KMS-11 (cell line): ENCODE data around the gene MRM1.

Source experiments
- H2AFZ ChIP-seq: fragments of 200-600 bp; sonication (generic); 2 replicates; pipeline ENCODE4 v1.6.1; 2016; ENCODE audit warnings: antibody characterized with exemption, mixed run types, low read depth
- H3K27ac ChIP-seq: fragments of 200-600 bp; sonication (generic); 2 replicates; pipeline ENCODE4 v1.6.1; 2016; ENCODE audit warnings: mild to moderate bottlenecking, mixed run types
- H3K27me3 ChIP-seq: fragments of 200-600 bp; sonication (generic); 2 replicates; pipeline ENCODE4 v1.6.1; 2017; ENCODE audit warnings: mild to moderate bottlenecking, low read depth, mixed run types, moderate library complexity; ENCODE audit not compliant: insufficient read depth
- H3K36me3 ChIP-seq: fragments of 200-600 bp; sonication (generic); 2 replicates; pipeline ENCODE4 v1.6.1; 2017; ENCODE audit warnings: mild to moderate bottlenecking, mixed run types; ENCODE audit not compliant: insufficient read depth
- H3K4me1 ChIP-seq: fragments of 200-600 bp; sonication (generic); 2 replicates; pipeline ENCODE4 v1.6.1; 2016; ENCODE audit warnings: mild to moderate bottlenecking, low read depth, mixed run types; ENCODE audit not compliant: poor library complexity, severe bottlenecking
- H3K4me2 ChIP-seq: fragments of 200-600 bp; sonication (generic); 2 replicates; pipeline ENCODE4 v1.7.0; 2016; ENCODE audit warnings: mild to moderate bottlenecking, mixed run types
- H3K4me3 ChIP-seq: fragments of 200-600 bp; sonication (generic); IDR thresholded peaks from 2 replicates; pipeline ENCODE4 v1.6.1; 2017; ENCODE audit warnings: low read depth, low read length, mixed read lengths; ENCODE audit not compliant: insufficient read depth
- H3K79me2 ChIP-seq: fragments of 200-600 bp; sonication (generic); 2 replicates; pipeline ENCODE4 v1.6.1; 2016; ENCODE audit warnings: low read depth, mixed run types; ENCODE audit not compliant: insufficient read depth
- H3K9ac ChIP-seq: fragments of 200-600 bp; sonication (generic); 2 replicates; pipeline ENCODE4 v1.6.1; 2016; ENCODE audit warnings: mild to moderate bottlenecking, mixed run types
- H4K20me1 ChIP-seq: fragments of 200-600 bp; sonication (generic); 2 replicates; pipeline ENCODE4 v1.6.1; 2016; ENCODE audit warnings: mild to moderate bottlenecking, mixed run types; ENCODE audit not compliant: insufficient read depth
- TF ChIP-seq, protein P1 (sequence below): fragments of 200-600 bp; sonication (generic); conservative IDR thresholded peaks from 2 replicates; pipeline ENCODE4 v1.6.1; 2017; ENCODE audit warnings: low read depth, mild to moderate bottlenecking, antibody characterized with exemption, low read length, moderate library complexity, mixed read lengths

Gene MRM1

DNA sequence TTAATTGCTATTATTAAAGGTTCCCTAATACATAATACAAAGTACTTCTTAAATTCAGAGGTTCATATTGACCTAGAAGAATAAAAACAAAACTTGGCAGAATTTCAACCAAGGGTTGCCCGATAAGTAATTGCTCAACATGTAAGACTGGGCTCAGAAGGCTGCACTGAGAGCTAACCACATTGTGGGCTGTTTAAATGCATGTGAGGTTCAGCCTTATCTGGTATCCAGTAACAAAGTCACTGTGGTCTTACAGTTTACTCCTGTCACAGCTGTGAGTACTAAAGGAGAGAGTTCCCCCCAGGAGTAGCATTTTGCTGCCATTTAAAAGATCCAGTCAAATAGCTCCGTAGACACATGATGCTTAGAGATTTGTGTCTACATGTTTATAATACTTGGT lies 11.3 kb upstream of the MRM1 start:
- H3K36me3 ChIP-seq = peaks cover 12% of the 10 kb centered on the region; the same call in 1 of the 2 replicates

DNA sequence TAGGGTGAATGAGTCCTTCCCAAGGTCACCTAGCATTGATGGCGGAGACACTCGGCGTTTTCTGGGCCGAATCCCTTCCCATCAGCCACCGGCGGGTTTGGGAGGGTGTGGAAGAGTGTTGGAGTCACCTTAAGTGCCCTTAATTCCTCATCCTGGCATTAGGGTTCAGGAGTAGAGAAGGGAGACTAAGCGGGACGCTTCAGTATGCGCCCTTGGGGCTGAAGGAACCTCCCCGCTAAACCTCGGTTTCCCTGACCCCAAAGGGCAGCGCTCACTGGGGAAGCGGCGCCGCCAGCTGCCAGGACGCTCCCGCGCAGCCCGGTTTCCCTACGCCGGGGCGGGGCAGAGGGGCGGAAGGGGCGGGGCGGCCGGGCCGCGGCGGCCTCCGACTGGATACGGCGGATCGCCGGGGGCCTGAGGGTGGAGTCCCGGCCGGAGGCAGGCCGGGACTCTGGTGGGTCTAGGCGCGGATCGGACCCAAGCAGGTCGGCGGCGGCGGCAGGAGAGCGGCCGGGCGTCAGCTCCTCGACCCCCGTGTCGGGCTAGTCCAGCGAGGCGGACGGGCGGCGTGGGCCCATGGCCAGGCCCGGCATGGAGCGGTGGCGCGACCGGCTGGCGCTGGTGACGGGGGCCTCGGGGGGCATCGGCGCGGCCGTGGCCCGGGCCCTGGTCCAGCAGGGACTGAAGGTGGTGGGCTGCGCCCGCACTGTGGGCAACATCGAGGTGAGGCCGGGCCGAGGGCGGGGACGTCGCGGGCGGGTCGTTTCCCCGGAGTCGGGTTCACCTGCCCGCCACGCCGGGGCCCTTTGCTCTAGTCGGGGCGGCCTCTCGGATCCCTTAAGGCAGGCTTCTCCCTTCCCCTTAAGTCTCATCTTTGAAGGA lies 9.7 kb upstream of the MRM1 start, which contains the start of gene DHRS11:
Gene DHRS11 (plus strand): TSS at position 446 of the 882 bp plus-strand sequence. CDS start 131 bp downstream, at position 577.
- Histone ChIP-seq H4K20me1 (no peaks in the 10 kb centered on the region), H3K4me1 (peaks cover 37% of the 10 kb centered on the region), H3K4me3 (no peak within 1 kb of the TSS), H2AFZ (peak within 1 kb of the TSS; percentile 82), H3K27me3 (no peaks in the 10 kb centered on the region), H3K79me2 (0 out of 2 replicates have a peak, but pooled peaks cover 3% of the 10 kb centered on the region), H3K27ac (peak within 1 kb of the TSS; percentile 31; the same call in 1 of the 2 replicates), H3K4me2 (peak within 1 kb of the TSS; percentile 93), H3K36me3 (peaks cover 9% of the 10 kb centered on the region; the same call in 1 of the 2 replicates), H3K9ac (peak within 1 kb of the TSS; percentile 69)
- TF ChIP-seq, protein P1, sequence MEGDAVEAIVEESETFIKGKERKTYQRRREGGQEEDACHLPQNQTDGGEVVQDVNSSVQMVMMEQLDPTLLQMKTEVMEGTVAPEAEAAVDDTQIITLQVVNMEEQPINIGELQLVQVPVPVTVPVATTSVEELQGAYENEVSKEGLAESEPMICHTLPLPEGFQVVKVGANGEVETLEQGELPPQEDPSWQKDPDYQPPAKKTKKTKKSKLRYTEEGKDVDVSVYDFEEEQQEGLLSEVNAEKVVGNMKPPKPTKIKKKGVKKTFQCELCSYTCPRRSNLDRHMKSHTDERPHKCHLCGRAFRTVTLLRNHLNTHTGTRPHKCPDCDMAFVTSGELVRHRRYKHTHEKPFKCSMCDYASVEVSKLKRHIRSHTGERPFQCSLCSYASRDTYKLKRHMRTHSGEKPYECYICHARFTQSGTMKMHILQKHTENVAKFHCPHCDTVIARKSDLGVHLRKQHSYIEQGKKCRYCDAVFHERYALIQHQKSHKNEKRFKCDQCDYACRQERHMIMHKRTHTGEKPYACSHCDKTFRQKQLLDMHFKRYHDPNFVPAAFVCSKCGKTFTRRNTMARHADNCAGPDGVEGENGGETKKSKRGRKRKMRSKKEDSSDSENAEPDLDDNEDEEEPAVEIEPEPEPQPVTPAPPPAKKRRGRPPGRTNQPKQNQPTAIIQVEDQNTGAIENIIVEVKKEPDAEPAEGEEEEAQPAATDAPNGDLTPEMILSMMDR = no peak

More for the DNA sequence above, 11.3 kb upstream of the MRM1 start:
- H3K27me3 ChIP-seq = no peaks in the 10 kb centered on the region
- no peak overlapping the region for H3K9ac ChIP-seq
- H3K4me2 ChIP-seq = peak overlapping the region; percentile 93
- peaks cover 37% of the 10 kb centered on the region for H3K4me1 ChIP-seq
- H4K20me1 ChIP-seq = no peaks in the 10 kb centered on the region
- H3K79me2 ChIP-seq = 0 out of 2 replicates have a peak, but pooled peaks cover 3% of the 10 kb centered on the region
- H3K27ac ChIP-seq = peak overlapping the region; percentile 31; the same call in 1 of the 2 replicates
- no peak overlapping the region for H2AFZ ChIP-seq
- H3K4me3 ChIP-seq = no peak overlapping the region
- TF ChIP-seq, protein P1 = no peak

DNA sequence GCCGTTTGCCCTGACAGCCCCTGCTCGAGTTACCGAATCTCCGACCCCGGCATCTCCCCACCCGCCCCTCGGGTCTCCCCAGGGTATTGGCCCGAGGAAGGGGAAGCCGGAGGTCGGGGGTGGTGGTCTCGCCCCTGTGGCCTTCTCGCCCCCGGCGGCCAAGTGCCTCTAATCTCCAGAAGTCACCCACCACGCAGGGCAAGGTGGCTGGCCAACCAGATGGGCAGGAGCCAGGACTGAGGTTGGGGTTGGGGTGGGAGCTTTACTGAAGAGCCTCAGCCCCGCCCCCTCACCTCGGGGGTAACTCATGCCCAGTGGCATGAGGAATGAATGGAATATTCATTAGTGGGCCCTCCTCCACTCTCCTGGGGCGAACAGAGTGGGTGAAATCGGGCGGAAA lies 9.1 kb upstream of the MRM1 start:
- H3K9ac ChIP-seq = peak overlapping the region; percentile 69; the same call in 1 of the 2 replicates
- H4K20me1 ChIP-seq = no peaks in the 10 kb centered on the region
- H3K4me3 ChIP-seq = no peak overlapping the region
- H3K27me3 ChIP-seq = no peaks in the 10 kb centered on the region
- H3K79me2 ChIP-seq = 0 out of 2 replicates have a peak, but pooled peaks cover 3% of the 10 kb centered on the region
- no peak overlapping the region for H3K27ac ChIP-seq
- peaks cover 37% of the 10 kb centered on the region for H3K4me1 ChIP-seq
- H2AFZ ChIP-seq = peak overlapping the region; percentile 82
- H3K4me2 ChIP-seq = peak overlapping the region; percentile 93
- peaks cover 5% of the 10 kb centered on the region; the same call in 1 of the 2 replicates for H3K36me3 ChIP-seq
- TF ChIP-seq, protein P1 = no peak

DNA sequence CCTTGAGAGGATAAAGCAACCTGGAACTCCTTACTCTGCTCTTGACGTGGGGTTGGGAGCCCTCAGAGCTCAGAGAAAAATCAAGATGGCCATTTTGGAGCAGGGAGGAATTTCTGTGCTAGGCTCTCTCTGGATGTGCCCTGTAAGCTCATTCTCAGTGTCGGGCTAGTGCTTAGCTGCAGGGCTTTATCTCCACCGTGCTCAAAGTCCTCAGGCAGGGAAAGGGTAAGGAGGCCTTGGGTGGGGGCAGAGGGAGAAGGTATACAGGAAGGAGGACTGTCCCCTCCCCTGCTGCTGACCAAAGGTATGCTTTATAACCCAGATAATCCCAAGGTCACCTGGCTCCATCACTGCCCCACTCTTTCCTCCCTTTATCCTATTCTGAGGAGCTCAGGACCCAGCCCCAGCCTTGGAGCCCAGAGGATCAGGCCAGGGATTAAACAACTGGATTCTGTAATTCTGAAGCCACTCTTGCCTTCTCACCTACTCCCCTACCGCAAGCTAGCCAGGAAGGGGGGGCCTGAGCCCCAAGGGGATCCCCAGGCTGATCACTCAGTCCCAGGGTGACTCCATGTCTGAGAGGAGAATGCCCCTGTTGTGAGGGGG lies 8.6 kb upstream of the MRM1 start:
- Histone ChIP-seq H3K27me3 (no peaks in the 10 kb centered on the region), H3K9ac (peak overlapping the region; percentile 69; the same call in 1 of the 2 replicates), H4K20me1 (no peaks in the 10 kb centered on the region), H3K4me1 (peaks cover 37% of the 10 kb centered on the region), H3K36me3 (no peaks in the 10 kb centered on the region; the same call in 1 of the 2 replicates), H3K79me2 (0 out of 2 replicates have a peak, but pooled peaks cover 3% of the 10 kb centered on the region), H3K4me3 (no peak overlapping the region), H2AFZ (peak overlapping the region; percentile 82; the same call in 1 of the 2 replicates), H3K27ac (no peak overlapping the region), H3K4me2 (peak overlapping the region; percentile 93)
- TF ChIP-seq, protein P1 = no peak
